ENCODE measurements around the gene ADAT3.

The ADAT3 gene

GRCh38 chr19:1944916-1945561, 39.8 kb downstream of the ADAT3 start:
- H3K27me3 ChIP-seq (ENCODE audit: insufficient read depth, low read length, poor library complexity): no peaks in the 10 kb centered on the region
- no peaks in the 10 kb centered on the region for H3K9me3 ChIP-seq (ENCODE audit: insufficient read depth, low read length, severe bottlenecking)
- H3K4me3 ChIP-seq (ENCODE audit: low read depth in 1 of 2, low read length in 2 of 2): no peak overlapping the region
- peaks cover 74% of the 10 kb centered on the region for H4K20me1 ChIP-seq (ENCODE audit: insufficient read depth, low read length)
- no peak for ATAC-seq (ENCODE audit: insufficient read depth, low read depth)
- H3K36me3 ChIP-seq (ENCODE audit: insufficient read depth, low read length): peaks cover 31% of the 10 kb centered on the region
- H3K79me2 ChIP-seq (ENCODE audit: insufficient read depth, low read length): peaks cover 89% of the 10 kb centered on the region
- 0 out of 2 replicates have a peak overlapping the region, but pooled peaks have one; percentile 94 for H3K4me2 ChIP-seq (ENCODE audit: insufficient read depth, low read length)
- DNase-seq: no peak
- H3K9ac ChIP-seq (ENCODE audit: low read depth, low read length): no peak overlapping the region
- TF ChIP-seq CTCF (IDR thresholded peaks at IDR 0.05; ENCODE audit: borderline replicate concordance, extremely low read depth, low read length, poor library complexity, severe bottlenecking) (no peak), EZH2 (IDR thresholded peaks at IDR 0.05; ENCODE audit: borderline replicate concordance, low read depth, low read length, severe bottlenecking) (no peak)
- peaks cover 31% of the 10 kb centered on the region for H3K4me1 ChIP-seq (ENCODE audit: insufficient read depth, low read length)
- H2AFZ ChIP-seq (ENCODE audit: low read depth, low read length): no peak overlapping the region
- no peak overlapping the region for H3K27ac ChIP-seq (ENCODE audit: low read length)

DNA sequence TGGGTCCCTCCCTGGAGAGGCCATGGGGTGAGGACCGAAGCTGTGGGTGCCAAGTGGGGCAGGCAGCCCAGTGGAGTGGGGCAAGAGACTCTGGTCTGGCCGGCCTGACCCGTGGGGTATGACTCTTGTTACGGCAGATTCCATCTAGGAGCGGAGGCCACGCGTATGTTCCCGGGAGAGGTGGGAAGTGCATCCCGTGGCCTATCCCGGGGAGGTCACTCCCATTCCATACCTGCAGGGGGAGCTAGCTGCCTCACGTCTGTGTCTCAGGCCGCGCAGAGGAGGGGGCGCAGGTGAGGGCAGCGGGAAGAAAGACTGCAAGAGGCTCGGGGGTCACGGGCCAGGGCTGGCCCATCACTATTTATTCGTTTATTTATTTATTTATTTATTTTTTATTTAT, 40.7 kb downstream of the ADAT3 start:
- no peak overlapping the region for H3K4me2 ChIP-seq (ENCODE audit: insufficient read depth, low read length)
- TF ChIP-seq EZH2 (IDR thresholded peaks at IDR 0.05; ENCODE audit: borderline replicate concordance, low read depth, low read length, severe bottlenecking) (no peak), CTCF (IDR thresholded peaks at IDR 0.05; ENCODE audit: borderline replicate concordance, extremely low read depth, low read length, poor library complexity, severe bottlenecking) (peak; percentile 78)
- no peaks in the 10 kb centered on the region for H3K9me3 ChIP-seq (ENCODE audit: insufficient read depth, low read length, severe bottlenecking)
- H3K79me2 ChIP-seq (ENCODE audit: insufficient read depth, low read length): peaks cover 94% of the 10 kb centered on the region
- H3K4me3 ChIP-seq (ENCODE audit: low read depth in 1 of 2, low read length in 2 of 2): no peak overlapping the region
- no peak for ATAC-seq (ENCODE audit: insufficient read depth, low read depth)
- peaks cover 80% of the 10 kb centered on the region for H4K20me1 ChIP-seq (ENCODE audit: insufficient read depth, low read length)
- DNase-seq: peak; percentile 45
- H3K27me3 ChIP-seq (ENCODE audit: insufficient read depth, low read length, poor library complexity): no peaks in the 10 kb centered on the region
- H3K27ac ChIP-seq (ENCODE audit: low read length): no peak overlapping the region
- no peak overlapping the region for H3K9ac ChIP-seq (ENCODE audit: low read depth, low read length)
- H3K36me3 ChIP-seq (ENCODE audit: insufficient read depth, low read length): peaks cover 31% of the 10 kb centered on the region
- H2AFZ ChIP-seq (ENCODE audit: low read depth, low read length): no peak overlapping the region
- H3K4me1 ChIP-seq (ENCODE audit: insufficient read depth, low read length): peaks cover 26% of the 10 kb centered on the region

GRCh38 chr19:1947651-1948209, 42.5 kb downstream of the ADAT3 start:
- peaks cover 19% of the 10 kb centered on the region for H3K4me1 ChIP-seq (ENCODE audit: insufficient read depth, low read length)
- H3K9me3 ChIP-seq (ENCODE audit: insufficient read depth, low read length, severe bottlenecking): no peaks in the 10 kb centered on the region
- no peak overlapping the region for H3K9ac ChIP-seq (ENCODE audit: low read depth, low read length)
- TF ChIP-seq CTCF (IDR thresholded peaks at IDR 0.05; ENCODE audit: borderline replicate concordance, extremely low read depth, low read length, poor library complexity, severe bottlenecking) (no peak), EZH2 (IDR thresholded peaks at IDR 0.05; ENCODE audit: borderline replicate concordance, low read depth, low read length, severe bottlenecking) (no peak)
- H3K27me3 ChIP-seq (ENCODE audit: insufficient read depth, low read length, poor library complexity): no peaks in the 10 kb centered on the region
- ATAC-seq (ENCODE audit: insufficient read depth, low read depth) (no peak), DNase-seq (no peak)
- H3K36me3 ChIP-seq (ENCODE audit: insufficient read depth, low read length): peaks cover 41% of the 10 kb centered on the region
- no peak overlapping the region for H3K4me3 ChIP-seq (ENCODE audit: low read depth in 1 of 2, low read length in 2 of 2)
- H3K4me2 ChIP-seq (ENCODE audit: insufficient read depth, low read length): no peak overlapping the region
- no peak overlapping the region for H3K27ac ChIP-seq (ENCODE audit: low read length)
- H2AFZ ChIP-seq (ENCODE audit: low read depth, low read length): no peak overlapping the region
- peaks cover 81% of the 10 kb centered on the region for H4K20me1 ChIP-seq (ENCODE audit: insufficient read depth, low read length)
- peaks cover 94% of the 10 kb centered on the region for H3K79me2 ChIP-seq (ENCODE audit: insufficient read depth, low read length)
